Right ventricle myocardium inferior (tissue), 1 donor: Measurements from ENCODE around the gene NCKAP5. TPM values are rescaled to one million over a fixed set of nuclear protein-coding genes. Genes with fewer than 3 reads are reported as not detected.

ENCODE experiments used
- ATAC-seq: fragments of 200-7000 bp; cut with Tn5 transposase; one replicate; pipeline ENCODE4 v1.9.1; 2020; ENCODE audit warnings: mild to moderate bottlenecking, moderate library complexity
- DNase-seq: peaks from one replicate; pipeline ENCODE4 v3.0.0; 2021; ENCODE audit errors: missing footprints
- intact Hi-C: fragments of 100-400 bp; cut with DNase I; formaldehyde crosslinking; loops from one replicate; pipeline ENCODE4 v1.11.0; 2022
- total RNA-seq: library from RNA; stranded (reverse); fragmentation: NEBNext Ultra II Directional; extraction: Animal tissue kit (Norgen Biotek cat#: 25700); gene quantifications from one replicate; pipeline ENCODE4 v1.2.1, GENCODE V29; 2021
- donor health status: DM: no; HTN: yes; CAD: no; lungs with severe emphysema.

The NCKAP5 gene
- total RNA-seq, 1 donor from 2014 or later = 4.3 TPM

DNA sequence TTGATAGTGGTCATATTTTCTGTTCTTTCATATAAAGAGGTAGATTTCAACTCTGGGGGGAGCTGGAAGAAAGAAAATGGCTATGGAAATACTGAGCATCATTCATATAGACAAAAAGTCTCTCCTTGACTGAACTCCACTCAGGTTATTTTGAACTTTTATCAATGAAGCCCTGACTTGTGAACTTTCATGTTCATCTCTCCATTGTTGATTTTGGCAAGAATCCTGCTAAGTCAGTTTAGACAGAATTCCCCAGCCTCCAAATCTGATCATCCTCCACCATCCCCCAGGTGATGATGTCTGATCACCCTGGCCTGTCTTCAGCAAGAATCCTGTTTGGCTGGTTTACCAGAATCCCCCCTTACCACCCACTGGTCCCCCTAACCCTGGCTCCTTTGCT lies 395.0 kb downstream of the NCKAP5 start:
- DNase-seq (no peak), ATAC-seq (no peak)
- intact Hi-C loops = no loop called here

DNA sequence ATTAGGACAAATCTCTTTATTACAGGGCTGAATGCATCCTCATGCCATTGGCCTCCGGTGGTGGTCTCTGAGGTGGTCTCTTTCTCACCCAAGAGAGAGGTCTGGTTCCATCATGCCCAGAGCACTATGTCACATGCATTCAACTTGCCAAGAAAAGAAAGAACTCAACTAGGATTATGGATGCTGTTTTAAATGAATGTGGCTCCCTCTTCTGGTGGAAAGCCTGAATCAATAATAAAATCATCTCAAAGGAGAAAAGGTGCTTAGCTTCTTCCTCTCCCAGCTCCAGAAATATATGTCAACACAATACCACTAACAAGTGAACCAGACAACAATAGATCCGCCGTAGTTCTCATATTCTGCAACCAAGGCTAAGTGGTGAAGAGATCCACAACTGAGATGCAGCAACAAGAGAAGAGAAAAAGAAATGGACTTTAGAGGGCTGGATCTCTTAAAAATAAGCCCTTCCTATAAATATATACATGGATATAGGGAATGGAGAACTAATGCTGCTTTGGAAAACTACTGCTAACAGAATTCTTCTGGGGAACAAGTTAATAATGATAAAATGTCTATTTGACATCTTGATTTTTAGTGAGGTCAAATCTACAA lies 396.8 kb downstream of the NCKAP5 start:
- ATAC-seq (no peak), DNase-seq (no peak)
- intact Hi-C loops = no loop called here

GRCh38 chr2:133169274-133169912 lies 398.9 kb downstream of the NCKAP5 start:
- intact Hi-C loops = no loop called here
- no peak for ATAC-seq

DNA sequence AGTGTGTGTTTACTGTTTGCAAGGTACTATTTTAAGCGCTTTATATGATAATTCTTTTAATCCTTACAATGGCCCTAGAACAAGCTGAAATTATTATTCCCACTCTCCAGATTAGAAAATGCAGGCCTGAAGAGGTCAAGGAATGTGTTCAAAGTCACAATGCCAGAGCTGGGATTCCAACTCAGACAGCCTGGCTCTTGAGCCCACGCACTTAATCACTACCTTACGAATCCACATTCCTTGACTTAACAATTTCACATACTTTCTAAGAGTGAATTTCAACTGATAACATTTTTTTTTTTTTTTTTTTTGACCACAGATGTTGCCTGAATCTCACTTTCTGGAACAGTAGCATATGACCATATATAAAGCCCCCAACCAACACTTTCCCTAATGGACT lies 400.3 kb downstream of the NCKAP5 start:
- ATAC-seq (no peak), DNase-seq (no peak)
- intact Hi-C loops = no loop called here

More at GRCh38 chr2:133169274-133169912, 398.9 kb downstream of the NCKAP5 start:
- DNase-seq = no peak

DNA sequence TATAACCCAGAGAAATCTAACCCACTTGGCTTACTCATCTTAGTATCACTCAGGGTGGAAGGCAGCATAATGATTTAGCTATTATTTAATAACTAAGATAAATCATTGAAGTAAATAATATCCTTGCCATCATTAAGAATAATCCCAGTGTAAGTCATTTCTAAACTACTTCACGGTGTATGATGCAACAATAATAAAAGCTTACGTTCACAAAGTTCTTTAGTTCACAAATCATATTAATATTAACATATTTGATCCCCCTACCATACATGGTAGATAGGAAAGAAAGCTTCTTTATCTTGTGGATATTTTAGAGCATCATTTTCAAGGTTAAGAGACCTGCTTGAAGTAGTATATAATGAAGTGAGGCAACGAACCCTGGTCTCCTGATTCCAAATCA lies 401.0 kb downstream of the NCKAP5 start:
- DNase-seq (no peak), ATAC-seq (no peak)
- intact Hi-C loops = no loop called here

- intact Hi-C loops = no loop called here
- DNase-seq (no peak), ATAC-seq (no peak)
Measured at GRCh38 chr2:133166031-133166430, 402.2 kb downstream of the NCKAP5 start.

DNA sequence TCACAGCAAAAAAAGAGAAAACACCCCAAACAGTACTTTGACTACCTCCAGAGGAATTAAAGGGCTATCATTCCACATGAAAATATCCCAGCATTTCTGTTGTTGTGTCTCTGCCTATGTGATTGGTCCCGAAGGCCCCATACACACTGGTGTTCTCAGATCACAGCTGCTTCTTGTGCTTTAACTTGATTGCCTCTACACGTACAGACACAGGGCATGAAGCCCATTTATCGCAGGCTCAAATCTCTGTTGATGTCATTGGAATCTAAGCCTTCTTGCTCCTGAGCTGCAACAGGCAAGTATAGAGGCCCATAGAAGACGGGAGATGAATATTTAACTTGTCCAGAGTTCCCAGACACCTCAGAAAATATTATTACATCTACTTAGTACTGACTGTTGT lies 405.2 kb downstream of the NCKAP5 start:
- intact Hi-C loops = no loop called here
- DNase-seq (no peak), ATAC-seq (no peak)

DNA sequence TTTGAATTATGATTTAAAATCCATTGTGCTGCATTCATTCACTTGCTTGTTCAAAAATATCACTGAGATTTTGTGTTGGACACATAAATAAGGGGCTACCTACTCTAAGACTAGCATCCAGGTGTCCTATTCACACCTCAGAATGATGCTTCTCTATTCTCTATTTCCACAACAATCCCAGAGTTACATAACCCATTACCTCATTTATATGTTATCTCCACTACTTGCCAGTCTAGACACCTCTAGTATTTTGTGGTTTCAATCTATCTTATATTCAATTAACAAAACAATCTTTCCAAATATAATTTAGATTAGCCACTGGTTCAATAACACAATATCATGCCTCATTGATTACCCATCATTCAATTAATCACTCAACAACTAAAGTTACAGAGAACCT lies 409.8 kb downstream of the NCKAP5 start:
- intact Hi-C loops = no loop called here
- ATAC-seq = no peak
- no peak for DNase-seq

DNA sequence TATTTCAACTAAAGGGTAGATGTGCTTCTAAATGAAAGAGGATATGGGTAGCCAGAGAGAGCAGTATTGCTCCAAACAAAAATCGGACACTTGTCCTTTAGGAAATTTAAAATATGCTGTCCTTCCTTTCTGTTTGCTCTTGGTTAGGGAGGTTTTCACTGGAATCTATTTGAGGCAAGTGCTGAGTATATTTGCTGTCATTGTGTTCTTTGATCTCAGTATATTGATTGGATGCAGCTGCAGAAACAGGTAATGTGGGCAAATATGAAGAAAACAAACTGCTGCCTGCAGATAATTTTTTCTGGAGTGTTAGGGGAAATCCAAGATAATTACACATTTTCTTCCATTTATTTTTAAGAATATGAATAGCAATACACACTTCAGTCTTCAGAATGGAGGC lies 410.2 kb downstream of the NCKAP5 start:
- ATAC-seq (no peak), DNase-seq (no peak)
- intact Hi-C loops = no loop called here

DNA sequence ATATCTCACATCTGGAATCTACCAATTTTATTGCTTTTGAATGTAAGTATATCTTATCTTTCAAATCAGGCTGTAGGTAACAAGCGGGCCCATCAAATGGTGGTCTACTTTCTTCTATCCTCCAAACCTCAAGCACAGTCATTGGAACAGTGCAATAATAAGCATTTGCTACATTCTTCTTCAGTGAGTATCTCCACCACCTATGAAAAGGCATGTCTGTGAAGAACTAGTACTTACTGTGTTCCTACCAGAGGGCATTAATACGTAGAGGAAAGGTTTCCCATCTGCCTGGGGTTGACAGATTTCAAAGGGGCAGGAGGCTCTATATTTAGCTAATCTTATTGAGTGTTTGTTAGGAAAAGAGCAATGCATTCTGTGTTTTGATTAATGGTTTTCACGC lies 411.1 kb downstream of the NCKAP5 start:
- ATAC-seq (no peak), DNase-seq (no peak)
- intact Hi-C loops = no loop called here

GRCh38 chr2:133152801-133153200 lies 415.5 kb downstream of the NCKAP5 start:
- no peak for DNase-seq
- intact Hi-C loops = no loop called here
- ATAC-seq = no peak

DNA sequence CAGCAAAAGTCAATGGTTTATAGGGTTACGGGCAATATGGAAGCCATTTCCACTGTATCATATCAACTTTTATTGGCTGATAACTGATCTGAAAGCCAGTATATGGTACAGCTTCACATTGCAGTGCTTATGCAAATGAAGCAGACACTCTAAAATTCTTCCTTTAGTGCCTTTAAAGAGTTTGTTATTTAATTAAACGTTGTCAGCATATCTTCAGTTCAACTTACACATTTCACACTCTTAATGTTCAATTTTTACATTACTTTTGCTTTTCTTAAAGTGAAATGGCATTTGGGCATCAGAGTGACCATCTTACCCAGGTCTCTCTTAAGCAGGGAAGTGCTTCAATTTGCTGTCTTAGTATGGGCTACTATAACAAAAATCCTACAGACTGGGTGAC lies 420.1 kb downstream of the NCKAP5 start:
- DNase-seq (no peak), ATAC-seq (no peak)
- intact Hi-C loops = no loop called here

DNA sequence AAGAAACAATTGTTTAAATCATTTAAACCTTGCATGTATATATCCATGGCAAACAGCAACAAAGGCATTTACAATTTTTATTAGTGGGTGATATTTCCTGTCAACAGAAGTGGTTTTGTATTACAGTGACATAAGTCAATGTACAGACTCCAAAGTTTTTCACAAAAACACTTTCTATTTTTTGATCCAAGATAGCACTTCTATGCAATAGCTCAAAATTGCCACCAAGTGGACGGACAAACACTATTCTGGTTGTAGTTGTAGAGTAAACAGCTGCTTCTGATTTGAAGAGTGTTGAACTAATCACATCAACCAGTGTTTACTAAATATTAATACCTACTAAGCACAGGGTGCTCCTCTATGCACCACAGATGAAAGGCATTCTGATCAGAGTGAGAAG lies 421.4 kb downstream of the NCKAP5 start:
- intact Hi-C loops = no loop called here

GRCh38 chr2:133143645-133144044 lies 424.6 kb downstream of the NCKAP5 start:
- no peak for DNase-seq
- no peak for ATAC-seq
- intact Hi-C loops = no loop called here

More for the DNA sequence above, 421.4 kb downstream of the NCKAP5 start:
- DNase-seq (no peak), ATAC-seq (no peak)

- intact Hi-C loops = no loop called here
- no peak for ATAC-seq
- DNase-seq = no peak
Measured at GRCh38 chr2:133142087-133142486, 426.2 kb downstream of the NCKAP5 start.

DNA sequence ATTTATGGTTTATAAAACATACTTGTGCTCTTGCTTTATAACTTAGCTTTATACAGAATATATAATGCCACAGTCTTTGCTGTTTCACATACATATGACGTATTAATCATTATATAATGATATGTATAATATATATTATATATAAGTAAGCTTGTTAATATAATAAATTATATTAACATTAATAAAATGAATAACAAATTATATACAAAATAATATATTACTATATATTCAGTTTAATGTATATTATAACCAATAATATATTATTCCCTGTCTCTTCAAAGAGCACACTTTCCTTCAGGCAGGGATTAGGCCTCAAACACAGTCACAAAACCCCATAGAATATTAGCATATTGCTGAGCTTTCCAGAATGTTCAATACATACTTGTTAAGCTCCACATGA lies 427.6 kb downstream of the NCKAP5 start:
- intact Hi-C loops = no loop called here
- ATAC-seq (no peak), DNase-seq (no peak)

DNA sequence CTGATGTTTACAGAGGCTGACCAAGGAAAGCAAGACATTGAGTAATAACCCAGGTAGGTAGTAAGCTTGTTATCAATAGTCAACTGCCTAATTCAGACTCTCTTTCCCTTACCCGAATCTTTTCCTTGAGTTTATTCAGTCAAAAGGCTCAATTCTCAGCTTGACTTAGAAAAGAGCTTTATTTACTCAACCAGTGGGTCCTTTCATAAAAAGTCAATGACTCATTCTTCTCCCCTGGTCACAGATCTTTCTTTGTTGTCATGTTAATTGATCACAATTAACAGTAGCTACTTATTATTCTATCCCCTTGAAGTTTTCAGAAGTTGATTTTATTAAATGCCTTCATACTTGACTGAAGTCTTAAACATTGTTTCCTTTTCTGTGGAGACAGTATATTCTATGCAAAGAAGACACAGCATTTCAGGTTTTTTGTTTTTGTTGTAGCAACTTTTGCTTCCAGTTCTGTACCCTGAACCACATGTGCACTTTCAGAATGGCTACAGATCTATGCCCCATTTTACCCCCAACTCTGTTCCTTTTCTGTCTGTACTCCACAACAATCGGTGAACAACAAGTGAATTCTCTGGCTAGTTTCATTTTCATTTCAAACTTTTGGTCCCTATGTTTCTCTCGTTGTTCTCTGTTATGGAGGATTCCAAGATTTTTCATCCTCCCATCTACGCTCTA lies 428.3 kb downstream of the NCKAP5 start:
- no peak for ATAC-seq
- DNase-seq = no peak
- intact Hi-C loops = no loop called here

DNA sequence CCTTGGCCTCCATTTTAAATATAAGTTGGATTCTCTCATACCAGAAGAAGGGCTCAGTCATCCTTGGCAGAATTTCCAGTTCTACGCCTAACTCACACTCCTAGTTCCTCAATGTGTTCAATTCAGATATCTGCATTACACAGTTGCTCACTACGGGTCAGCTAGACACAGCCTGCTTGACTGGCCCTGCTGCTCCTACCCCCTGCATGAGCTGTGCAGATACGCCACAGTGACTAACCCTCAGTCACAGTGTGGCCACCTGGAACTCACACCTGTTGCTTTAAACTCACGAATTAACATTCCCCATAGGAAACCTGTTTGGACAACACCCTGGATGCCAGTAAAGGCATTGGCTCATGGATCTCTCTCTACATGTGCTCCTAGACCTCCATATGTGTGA lies 429.6 kb downstream of the NCKAP5 start:
- intact Hi-C loops = no loop called here
- ATAC-seq (no peak), DNase-seq (no peak)

DNA sequence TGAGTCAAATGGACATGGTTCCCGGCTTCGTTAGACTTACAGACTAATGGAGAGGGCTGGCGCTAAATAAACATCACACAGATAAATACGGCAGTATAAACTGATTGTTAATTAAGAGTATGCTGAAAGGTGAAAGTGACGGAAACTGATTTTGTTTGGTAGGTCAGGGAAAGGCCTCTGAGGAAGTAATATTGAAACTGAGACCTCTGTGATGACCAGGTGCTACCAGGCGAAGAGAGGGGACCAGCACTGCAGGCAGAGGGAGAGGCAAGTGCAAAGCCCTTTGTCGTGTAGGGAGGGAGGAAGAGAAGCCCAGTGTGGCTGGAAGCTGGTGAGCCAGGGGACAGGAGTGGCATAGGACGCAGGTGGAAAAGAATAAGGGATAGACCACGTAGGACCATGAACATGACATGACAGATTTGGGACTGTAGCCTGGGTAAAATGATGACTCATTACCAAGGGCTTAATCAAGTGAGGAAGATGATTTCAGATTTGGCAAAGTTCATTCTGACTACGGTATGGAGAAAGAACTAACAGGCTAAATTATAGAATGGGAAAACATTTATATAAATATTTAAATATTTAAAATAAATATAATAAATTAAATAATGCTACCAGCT lies 433.1 kb downstream of the NCKAP5 start:
- DNase-seq (no peak), ATAC-seq (no peak)
- intact Hi-C loops = no loop called here
